Mammary epithelial cell (primary cell): ENCODE results near the gene ZNF234.

ENCODE experiments used
- CTCF ChIP-seq, 2 donors: IDR thresholded peaks in 1 of 2; conservative IDR thresholded peaks in 1 of 2; 2 replicates each; pipeline ENCODE4 v1.5.1; 2011 to 2012; ENCODE audit warnings: inconsistent platforms in 2 of 2, low read length in 2 of 2, mild to moderate bottlenecking in 2 of 2, control low read depth in 1 of 2, low read depth in 1 of 2; ENCODE audit not compliant: insufficient read depth in 1 of 2; ENCODE audit errors: extremely low read depth in 1 of 2
- EZH2 ChIP-seq: IDR thresholded peaks from 2 replicates; pipeline ENCODE4 v1.6.1; 2012; ENCODE audit warnings: low read length, inconsistent platforms, borderline replicate concordance

GRCh38 chr19:44141191-44142058 lies at the start of gene ZNF234:
- TF ChIP-seq CTCF (conservative IDR thresholded peaks at IDR 0.05 in 1 of 2, IDR thresholded peaks at IDR 0.05 in 1 of 2; ENCODE audit: extremely low read depth in 1 of 2, insufficient read depth in 1 of 2, low read depth in 1 of 2, low read length in 2 of 2): no peak
- no peak for TF ChIP-seq EZH2
